GM19324 (cell line): Measurements from ENCODE around the gene ZDHHC11.
"Not testable (repeated sequence)": the region's sequence is repeated elsewhere in the genome, so short reads cannot be mapped to it uniquely, and the experiment has no call there.

ENCODE experiments used
- ATAC-seq: cut with Tn5 transposase; IDR thresholded peaks from one replicate; pipeline ENCODE4 v1.9.1; 2021; ENCODE audit warnings: mild to moderate bottlenecking, moderate library complexity; ENCODE audit not compliant: unreplicated experiment, low FRiP score

The ZDHHC11 gene

DNA sequence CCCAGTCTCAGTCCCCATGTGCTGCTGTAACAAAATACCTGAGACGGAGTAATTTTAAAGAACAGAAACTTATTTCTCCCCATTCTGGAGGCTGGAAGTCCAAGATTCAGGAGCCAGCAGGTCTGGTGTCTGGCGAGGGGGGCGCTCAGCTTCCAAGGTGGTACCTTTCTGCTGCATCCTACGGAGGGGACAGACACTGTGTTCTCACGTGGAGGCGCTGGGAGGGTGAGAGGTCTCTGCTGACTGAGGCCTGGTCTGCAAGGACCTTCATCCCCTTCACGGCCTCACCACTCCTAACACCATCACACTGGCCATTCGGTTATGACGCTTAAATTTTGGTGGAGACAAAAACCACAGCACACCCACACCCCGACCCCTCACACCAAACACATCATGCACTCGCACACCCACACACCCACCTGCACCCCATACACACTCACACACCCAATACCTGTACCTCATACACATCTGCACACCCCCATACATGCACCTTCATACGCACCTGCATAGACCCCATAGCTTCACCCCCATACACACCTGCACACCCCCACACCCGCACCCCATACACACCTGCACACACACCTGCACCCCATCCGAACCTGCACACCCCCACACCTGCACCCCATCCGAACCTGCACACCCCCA, 9.8 kb upstream of the ZDHHC11 start:
- no peak for ATAC-seq

DNA sequence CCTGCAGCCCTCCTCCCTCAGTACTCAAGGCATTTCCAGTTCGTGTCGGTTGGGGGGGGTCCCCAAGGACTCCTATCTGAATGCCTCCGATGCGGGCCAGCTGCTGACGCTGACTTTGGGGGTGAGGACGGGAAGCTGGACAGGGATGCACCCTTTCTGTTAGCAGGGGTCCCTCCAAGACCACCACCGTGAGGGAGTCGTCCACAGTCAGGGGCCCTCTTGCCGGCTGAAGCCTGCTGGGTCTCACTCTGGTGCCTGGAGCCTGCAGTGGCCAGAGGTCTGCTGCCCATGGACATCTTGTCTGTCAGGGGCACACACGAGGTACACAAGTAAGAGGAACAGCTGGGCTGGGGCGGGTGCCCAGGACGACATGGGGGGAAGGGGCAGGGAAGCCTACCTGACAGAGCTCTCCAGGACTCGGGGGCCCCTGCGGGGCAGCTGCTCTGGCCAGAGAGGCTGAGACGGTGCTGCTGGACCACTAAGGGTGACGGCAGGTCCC, 9.1 kb upstream of the ZDHHC11 start:
- ATAC-seq = no peak

DNA sequence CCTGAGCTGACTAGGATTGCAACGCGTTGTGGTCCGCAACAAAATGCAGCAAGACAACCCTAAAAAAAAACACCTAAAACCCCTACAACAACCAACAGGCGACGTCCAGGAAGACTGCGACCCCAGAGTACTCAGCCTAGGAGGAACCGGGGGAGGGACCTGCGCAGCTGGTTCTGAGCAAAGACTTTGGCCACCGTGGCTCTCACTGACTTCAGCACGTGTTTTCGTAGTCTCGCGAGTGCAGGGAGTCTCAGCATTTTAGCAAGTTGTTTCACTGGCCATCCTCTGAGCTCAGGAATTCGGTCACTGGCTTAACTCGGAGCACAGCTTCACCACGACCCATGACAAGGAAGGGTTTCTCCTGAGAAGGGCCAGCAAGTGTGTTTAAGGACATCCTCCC, 8.6 kb upstream of the ZDHHC11 start:
- ATAC-seq = no peak

DNA sequence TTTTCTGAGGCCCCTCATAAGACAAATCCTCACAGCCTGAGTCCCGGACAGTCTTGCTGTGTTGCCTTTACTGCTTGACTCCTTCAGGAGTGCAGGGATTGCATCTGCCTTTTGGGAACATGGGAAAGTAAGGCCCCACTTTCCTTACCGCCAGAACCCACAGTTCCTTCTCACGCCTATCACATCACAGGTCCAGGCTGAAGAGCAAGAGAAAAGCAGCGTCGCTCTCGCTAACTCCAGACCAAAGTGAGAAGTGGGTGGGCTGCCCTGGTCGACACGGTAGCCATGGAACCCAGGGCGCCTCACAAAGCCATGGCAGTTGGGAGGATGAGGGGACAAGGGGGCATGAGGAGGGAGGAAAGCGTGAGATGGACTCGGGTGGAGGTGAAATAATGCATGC, 7.9 kb upstream of the ZDHHC11 start:
- ATAC-seq = no peak

DNA sequence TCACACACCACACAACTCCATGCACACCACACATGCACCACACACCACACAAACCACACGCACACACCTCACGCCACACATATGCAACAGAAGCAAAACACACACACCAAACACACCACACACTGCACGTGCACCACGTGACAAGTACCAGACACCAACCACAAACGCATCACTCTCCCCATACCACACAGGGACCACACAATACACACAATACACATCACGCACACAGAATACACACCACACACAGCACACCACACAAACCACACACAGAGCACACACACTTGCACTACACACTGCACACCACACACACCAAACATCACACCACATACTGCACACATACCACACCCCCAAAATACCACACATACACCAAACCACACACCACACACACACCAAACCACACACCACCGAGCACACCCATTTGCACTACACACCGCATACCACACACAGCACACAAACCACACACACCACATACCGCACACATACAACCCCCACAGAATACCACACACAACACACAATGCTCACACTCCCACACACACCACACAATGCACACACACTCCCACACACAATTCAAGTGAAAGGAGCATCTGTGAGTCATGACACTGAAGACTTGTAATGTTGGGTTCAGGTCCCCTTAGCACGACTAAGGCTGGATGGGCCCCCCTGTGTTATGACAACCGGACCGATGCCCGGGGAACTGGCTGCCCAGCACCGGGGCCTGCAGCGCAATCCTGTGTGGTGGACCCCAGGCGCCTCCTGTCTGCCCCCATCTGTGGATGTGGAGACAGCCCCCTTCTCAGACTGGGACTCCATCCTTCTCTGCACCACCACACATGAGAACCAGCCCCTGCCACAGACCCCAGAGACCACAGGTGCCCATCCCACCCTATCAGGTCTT, 6.0 kb upstream of the ZDHHC11 start:
- no peak for ATAC-seq

DNA sequence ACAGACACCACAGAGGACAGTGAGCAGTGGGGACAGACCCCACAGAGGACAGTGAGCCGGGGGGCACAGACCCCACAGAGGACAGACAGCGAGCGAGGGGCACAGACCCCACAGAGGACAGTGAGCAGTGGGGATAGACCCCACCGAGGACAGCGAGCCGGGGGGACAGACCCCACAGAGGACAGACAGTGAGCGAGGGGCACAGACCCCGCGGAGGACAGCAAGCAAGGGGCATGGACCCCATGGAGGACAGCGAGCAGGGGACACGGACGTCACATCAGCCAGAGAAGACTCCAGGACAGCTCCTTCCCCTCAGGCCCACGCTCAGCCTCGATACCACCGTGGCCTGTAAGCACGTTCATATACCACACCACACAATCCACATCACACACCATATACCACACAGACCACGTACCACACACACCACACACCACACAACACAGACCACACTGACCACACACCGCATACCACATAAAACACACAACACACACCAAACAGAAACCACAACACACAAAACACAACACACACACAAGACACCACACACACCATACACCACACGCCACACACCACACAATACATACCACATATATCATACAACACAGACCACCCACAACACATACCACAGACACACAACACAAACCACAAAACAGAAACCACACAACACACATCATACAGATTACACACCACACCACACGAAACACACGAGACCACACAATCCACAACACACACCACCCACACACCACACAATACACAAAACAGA, 5.2 kb upstream of the ZDHHC11 start:
- no peak for ATAC-seq

DNA sequence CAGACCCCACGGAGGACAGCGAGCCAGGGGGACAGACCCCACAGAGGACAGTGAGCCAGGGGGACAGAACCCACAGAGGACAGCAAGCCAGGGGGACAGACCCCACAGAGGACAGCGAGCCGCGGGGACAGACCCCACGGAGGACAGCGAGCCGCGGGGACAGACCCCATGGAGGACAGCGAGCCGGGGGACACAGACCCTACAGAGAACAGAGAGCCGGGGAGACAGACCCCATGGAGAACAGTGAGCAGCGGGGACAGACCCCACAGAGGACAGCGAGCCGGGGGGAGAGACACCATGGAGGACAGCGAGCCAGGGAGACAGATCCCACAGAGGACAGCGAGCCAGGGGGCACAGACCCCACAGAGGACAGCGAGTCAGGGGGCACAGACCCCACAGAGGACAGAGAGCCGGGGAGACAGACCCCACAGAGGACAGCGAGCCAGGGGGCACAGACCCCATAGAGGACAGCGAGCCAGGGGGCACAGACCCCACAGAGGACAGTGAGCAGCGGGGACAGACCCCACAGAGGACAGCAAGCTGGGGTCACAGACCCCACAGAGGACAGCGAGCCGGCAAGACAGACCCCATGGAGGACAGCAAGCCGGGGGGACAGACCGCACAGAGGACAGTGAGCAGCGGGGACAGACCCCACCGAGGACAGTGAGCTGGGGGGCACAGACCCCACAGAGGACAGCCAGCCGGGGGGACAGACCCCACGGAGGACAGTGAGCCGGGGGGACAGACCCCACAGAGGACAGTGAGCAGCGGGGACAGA, 4.4 kb upstream of the ZDHHC11 start:
- no peak for ATAC-seq

DNA sequence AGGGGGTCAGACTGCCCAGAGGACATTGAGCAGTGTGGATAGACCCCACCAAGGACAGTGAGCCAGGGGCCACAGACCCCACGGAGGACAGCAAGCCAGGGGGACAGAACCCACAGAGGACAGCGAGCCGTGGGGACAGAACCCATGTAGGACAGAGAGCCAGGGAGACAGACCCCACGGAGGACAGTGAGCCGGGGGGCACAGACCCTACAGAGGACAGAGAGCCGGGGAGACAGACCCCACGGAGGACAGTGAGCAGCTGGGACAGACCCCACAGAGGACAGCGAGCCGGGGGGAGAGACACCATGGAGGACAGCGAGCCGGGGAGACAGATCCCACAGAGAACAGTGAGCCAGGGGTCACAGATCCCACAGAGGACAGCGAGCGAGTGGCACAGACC, 3.4 kb upstream of the ZDHHC11 start:
- no peak for ATAC-seq

DNA sequence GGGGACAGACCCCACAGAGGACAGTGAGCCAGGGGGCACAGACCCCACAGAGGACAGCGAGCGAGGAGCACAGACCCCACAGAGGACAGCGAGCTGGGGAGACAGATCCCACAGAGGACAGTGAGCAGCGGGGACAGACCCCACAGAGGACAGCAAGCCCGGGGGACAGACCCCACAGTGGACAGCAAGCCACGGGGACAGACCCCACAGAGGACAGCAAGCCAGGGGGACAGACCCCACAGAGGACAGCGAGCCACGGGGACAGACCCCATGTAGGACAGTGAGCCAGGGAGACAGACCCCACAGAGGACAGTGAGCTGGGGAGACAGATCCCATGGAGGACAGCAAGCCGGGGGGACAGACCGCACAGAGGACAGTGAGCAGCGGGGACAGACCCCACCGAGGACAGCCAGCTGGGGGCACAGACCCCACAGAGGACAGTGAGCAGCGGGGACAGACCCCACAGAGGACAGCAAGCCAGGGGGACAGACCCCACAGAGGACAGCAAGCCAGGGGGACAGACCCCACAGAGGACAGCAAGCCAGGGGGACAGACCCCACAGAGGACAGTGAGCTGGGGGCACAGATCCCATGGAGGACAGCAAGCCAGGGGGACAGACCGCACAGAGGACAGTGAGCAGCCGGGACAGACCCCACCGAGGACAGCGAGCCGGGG, 2.8 kb upstream of the ZDHHC11 start:
- not testable (repeated sequence) for ATAC-seq

DNA sequence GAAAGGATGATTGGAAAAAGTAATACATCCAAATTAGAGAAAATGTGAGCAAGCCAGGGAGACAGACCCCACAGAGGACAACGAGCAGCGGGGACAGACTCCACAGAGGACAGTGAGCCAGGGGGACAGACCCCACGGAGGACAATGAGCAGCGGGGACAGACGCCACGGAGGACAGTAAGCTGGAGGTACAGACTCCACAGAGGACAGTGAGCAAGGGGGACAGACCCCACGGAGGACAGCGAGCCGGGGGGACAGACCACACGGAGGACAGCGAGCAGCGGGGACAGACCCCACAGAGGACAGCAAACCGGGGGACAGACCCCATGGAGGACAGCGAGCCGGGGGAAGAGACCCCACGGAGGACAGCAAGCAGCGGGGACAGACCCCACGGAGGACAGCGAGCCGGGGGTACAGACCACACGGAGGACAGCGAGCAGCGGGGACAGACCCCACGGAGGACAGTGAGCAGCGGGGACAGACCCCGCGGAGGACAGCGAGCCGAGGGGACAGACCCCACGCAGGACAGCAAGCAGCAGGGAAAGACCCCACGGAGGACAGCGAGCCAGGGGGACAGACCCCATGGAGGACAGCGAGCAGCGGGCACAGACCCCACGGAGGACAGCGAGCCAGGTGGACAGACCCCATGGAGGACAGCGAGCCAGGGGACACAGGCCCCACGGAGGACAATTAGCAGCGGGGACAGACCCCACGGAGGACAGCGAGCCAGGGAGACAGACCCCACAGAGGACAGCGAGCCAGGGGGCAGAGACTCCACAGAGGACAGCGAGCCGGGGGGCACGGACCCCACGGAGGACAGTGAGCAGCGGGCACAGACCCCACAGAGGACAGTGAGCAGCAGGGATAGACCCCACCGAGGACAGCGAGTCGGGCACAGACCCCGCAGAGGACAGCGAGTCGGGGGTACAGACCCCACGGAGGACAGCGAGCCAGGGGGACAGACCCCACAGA, 1.9 kb upstream of the ZDHHC11 start:
- no peak for ATAC-seq

DNA sequence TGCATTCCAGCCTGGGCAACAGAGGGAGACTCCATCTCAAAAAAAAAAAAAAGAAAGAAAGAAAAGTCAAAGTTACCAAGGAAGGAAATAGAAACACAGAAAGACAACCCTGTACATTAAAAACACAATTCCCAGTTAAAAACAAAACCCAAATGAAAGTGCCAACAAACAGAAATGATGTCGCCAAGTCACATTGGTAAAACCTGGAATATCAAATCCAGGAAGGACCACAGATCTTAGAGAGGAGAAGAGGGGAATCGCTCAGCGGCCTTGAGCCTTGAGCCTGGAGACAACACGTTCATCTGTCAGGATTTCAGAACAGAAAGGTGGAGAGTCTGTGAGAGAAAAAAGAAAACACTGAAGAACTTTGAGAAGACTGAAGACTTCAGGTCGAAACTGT, 1.2 kb upstream of the ZDHHC11 start:
- no peak for ATAC-seq

DNA sequence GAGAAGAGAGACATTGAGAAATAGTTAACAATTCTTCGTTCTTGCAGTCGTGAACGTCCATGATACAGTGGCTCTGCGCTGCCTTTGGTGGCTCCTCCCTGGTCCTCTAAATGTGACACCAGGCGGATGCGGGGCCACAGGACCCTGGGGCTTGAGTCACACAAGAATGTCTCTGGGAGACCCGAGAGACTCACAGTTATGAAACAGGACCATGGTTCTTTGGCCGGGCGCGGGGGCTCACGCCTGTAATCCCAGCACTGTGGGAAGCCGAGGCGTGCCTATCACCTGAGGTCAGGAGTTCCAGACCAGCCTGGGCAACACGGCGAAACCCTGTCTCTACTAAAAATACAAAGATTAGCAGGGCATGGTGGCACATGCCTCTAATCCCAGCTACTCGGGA, 767 bp upstream of the ZDHHC11 start:
- no peak for ATAC-seq

DNA sequence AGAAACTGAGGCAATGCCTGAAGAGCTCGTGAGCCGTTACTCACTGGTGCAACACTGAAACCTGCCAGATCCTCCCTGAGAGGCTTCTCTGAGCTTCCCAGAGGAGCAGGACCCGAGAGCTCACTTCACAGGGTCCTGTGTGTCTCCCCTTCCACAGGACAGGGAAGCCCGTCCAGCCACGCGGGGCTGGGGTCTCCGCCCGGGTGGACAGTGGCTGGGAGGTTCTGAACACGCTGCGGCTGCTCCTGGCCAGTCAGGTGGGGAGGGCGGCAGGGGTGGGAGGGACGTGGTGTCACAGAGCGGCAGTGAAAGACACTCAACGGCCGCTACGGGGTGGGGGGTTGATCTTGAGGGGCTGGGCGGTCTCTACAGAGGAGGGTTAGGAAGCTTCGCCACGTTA, 290 bp upstream of the ZDHHC11 start:
- ATAC-seq = no peak

DNA sequence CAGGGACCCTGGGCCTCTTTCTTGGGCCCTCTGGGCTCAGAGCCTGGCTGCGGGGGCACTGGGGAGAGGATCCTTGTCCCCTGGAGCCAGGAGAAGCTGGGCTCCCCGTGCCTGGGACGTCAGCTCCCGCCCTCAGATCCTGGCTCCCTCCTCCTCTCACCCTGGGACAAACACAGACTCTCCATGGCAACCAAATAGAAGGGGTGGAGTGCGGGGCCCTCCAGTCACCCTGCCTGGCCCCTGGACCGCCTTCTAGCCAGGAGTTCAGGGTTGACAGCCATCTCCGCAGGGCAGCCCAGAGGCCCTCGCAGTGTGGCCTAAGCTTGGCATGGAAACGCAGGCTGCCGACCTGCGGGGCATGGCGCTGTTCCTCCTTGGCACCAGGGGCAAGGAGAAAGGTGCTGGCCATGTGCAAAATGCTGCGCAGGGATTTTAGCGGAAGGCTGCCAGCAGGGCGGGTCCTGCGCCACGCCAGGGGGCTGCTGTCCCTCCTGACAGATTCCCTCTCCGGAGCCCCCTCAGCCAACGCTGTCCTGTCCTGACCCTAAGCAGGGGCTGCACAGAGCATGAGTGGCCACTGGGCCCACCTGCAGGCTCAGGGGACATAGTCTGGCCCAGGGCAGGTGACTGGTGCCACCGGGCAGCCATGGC, 1.0 kb downstream of the ZDHHC11 start:
- ATAC-seq = no peak

DNA sequence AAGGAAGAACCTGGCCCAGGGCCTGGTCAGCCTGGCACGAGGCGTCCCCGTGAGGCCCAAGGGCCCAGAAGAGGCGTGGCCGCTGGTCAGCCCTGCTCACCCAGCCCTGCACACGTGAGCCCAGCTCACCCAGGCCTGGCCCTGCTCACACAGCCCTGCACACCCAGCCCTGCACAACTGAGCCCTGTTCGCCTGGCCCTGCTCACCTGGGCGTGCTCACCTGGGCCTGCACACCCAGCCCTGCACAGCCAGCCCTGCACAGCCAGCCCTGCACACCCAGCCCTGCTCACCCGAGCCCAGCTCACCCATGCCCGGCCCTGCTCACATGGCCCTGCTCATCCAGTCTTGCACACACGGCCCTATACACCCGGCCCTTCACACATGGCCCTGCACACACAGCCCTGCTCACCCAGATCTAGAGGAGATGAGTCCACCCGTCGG, 2.1 kb downstream of the ZDHHC11 start:
- no peak for ATAC-seq

DNA sequence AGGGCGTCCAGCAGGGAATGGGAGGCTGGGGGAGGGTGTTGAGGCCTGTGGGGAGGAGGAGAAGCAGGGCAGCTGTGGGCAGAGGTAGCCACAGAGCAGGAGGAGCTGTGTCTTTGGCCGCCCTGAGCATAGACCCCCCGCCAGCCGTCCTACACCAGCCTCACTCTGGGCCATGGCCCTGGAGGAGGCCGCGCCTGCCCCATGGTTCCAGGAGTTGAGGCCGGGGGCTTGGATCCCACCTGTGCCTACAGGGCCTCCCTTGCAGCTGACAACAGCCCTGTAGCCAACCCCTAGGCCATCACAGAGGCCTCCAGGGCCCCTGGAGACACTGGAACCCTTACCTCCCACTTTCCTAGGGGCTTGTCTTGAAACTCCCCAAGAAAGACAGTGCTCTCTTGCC, 3.0 kb downstream of the ZDHHC11 start:
- ATAC-seq = not testable (repeated sequence)

DNA sequence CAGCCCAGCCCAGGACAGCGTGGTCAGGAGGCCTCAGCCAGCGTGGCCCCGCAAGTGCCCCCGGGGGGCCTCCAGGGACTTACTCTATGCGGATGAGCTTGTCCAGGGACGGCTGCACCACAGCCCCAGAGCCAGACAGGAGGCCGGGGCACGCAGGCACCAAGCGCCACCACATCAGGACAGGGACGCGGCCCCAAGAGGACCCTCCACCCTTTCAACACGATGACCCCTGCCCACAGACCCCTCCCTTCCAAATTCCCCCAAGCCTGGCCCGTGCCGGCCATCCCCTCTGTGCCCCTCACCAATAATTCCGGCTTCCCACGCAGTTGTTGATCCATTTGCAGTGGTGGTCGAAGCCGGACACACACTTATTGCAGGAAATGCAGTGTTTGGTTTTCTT, 3.6 kb downstream of the ZDHHC11 start:
- not testable (repeated sequence) for ATAC-seq

DNA sequence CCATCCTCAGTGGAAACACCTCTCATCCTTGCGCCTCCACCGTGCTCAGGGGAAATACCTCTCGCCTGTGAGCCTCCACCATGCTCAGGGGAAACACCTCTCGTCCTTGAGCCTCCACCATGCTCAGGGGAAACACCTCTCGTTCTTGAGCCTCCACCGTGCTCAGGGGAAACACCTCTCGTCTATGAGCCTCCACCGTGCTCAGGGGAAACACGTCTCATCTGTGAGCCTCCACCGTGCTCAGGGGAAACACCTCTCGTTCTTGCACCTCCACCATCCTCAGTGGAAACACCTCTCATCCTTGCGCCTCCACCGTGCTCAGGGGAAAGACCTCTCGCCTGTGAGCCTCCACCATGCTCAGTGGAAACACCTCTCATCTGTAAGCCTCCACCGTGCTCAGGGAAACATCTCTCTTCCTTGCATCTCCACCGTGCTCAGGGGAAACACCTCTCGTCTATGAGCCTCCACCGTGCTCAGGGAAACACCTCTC, 4.1 kb downstream of the ZDHHC11 start:
- not testable (repeated sequence) for ATAC-seq
